ENCODE results near the gene UBE2L5.

The UBE2L5 gene

GRCh38 chr13:30410705-30411125, 11.6 kb upstream of the UBE2L5 start:
- no CpG with 5 or more reads among the region's 2 CpGs for WGBS, 2 donors (ENCODE audit: extremely low coverage in 2 of 2, insufficient read length in 2 of 2, insufficient replicate concordance in 1 of 2)
- Histone ChIP-seq H3K14ac (ENCODE audit: low read length) (no peak overlapping the region), H3K27ac (replicated peaks; ENCODE audit: low read length) (no peak overlapping the region), H2BK15ac (ENCODE audit: low read length) (no peak overlapping the region), H3K4ac (ENCODE audit: low read length) (no peak overlapping the region), H3K36me3 (replicated peaks in 1 of 2; ENCODE audit: control insufficient read depth in 2 of 2, insufficient read depth in 2 of 2, low read length in 2 of 2) (no peaks in the 10 kb centered on the region), H2BK120ac (ENCODE audit: low read depth, low read length) (no peak overlapping the region), H4K8ac (ENCODE audit: low read depth, low read length) (no peak overlapping the region), H2BK5ac (ENCODE audit: low read length) (no peak overlapping the region), H3K9ac (ENCODE audit: low read depth, low read length, poor library complexity) (no peak overlapping the region), H3K79me1 (ENCODE audit: low read depth, low read length) (no peaks in the 10 kb centered on the region), H2AFZ (ENCODE audit: low read length) (no peak overlapping the region), H3K27me3 (ENCODE audit: control insufficient read depth in 3 of 3, insufficient read depth in 3 of 3, low read depth in 1 of 3, low read length in 3 of 3) (peaks cover 0 to 35% (median 3%) of the 10 kb centered on the region in 3 experiments), H2BK12ac (ENCODE audit: low read length) (no peak overlapping the region), H2AK5ac (ENCODE audit: low read depth, low read length) (no peak overlapping the region), H3K18ac (ENCODE audit: low read length) (no peak overlapping the region), H3K4me2 (ENCODE audit: insufficient read depth, low read length, poor library complexity, severe bottlenecking) (no peak overlapping the region), H3K23ac (ENCODE audit: low read depth, low read length, poor library complexity) (no peak overlapping the region), H4K91ac (ENCODE audit: low read depth, low read length, poor library complexity) (no peak overlapping the region), H3K4me1 (ENCODE audit: control insufficient read depth in 2 of 2, insufficient read depth in 1 of 2, low read depth in 1 of 2, low read length in 2 of 2) (peaks cover 0 to 1% of the 10 kb centered on the region in 2 donors), H3K9me3 (replicated peaks in 1 of 2; ENCODE audit: control insufficient read depth in 2 of 2, insufficient read depth in 1 of 2, low read depth in 1 of 2, low read length in 2 of 2) (peaks cover 2 to 4% of the 10 kb centered on the region in 2 donors), H3K4me3 (ENCODE audit: low read length in 2 of 2) (no peak overlapping the region)
- DNase-seq (ENCODE audit: low spot score), result no peak

GRCh38 chr13:30412346-30412745, 9.9 kb upstream of the UBE2L5 start:
- Histone ChIP-seq H3K18ac (ENCODE audit: low read length) (no peak overlapping the region), H3K36me3 (replicated peaks in 1 of 2; ENCODE audit: control insufficient read depth in 2 of 2, insufficient read depth in 2 of 2, low read length in 2 of 2) (no peaks in the 10 kb centered on the region), H2BK5ac (ENCODE audit: low read length) (no peak overlapping the region), H3K27ac (replicated peaks; ENCODE audit: low read length) (no peak overlapping the region), H3K4me3 (ENCODE audit: low read length in 2 of 2) (no peak overlapping the region), H3K4ac (ENCODE audit: low read length) (no peak overlapping the region), H4K8ac (ENCODE audit: low read depth, low read length) (no peak overlapping the region), H4K91ac (ENCODE audit: low read depth, low read length, poor library complexity) (no peak overlapping the region), H3K9me3 (replicated peaks in 1 of 2; ENCODE audit: control insufficient read depth in 2 of 2, insufficient read depth in 1 of 2, low read depth in 1 of 2, low read length in 2 of 2) (peaks cover 2 to 4% of the 10 kb centered on the region in 2 donors), H3K4me2 (ENCODE audit: insufficient read depth, low read length, poor library complexity, severe bottlenecking) (no peak overlapping the region), H2BK15ac (ENCODE audit: low read length) (no peak overlapping the region), H3K14ac (ENCODE audit: low read length) (no peak overlapping the region), H3K23ac (ENCODE audit: low read depth, low read length, poor library complexity) (no peak overlapping the region), H3K9ac (ENCODE audit: low read depth, low read length, poor library complexity) (no peak overlapping the region), H2AFZ (ENCODE audit: low read length) (no peak overlapping the region), H2BK12ac (ENCODE audit: low read length) (no peak overlapping the region), H3K79me1 (ENCODE audit: low read depth, low read length) (no peaks in the 10 kb centered on the region), H3K4me1 (ENCODE audit: control insufficient read depth in 2 of 2, insufficient read depth in 1 of 2, low read depth in 1 of 2, low read length in 2 of 2) (peaks cover 0 to 1% of the 10 kb centered on the region in 2 donors), H2AK5ac (ENCODE audit: low read depth, low read length) (no peak overlapping the region), H3K27me3 (ENCODE audit: control insufficient read depth in 3 of 3, insufficient read depth in 3 of 3, low read depth in 1 of 3, low read length in 3 of 3) (peaks cover 0 to 23% (median 3%) of the 10 kb centered on the region in 3 experiments), H2BK120ac (ENCODE audit: low read depth, low read length) (no peak overlapping the region)
- no peak for DNase-seq (ENCODE audit: low spot score)

- H2BK120ac ChIP-seq (ENCODE audit: low read depth, low read length), result no peak overlapping the region
- no CpG with 5 or more reads among the region's 3 CpGs for WGBS, 2 donors (ENCODE audit: extremely low coverage in 2 of 2, insufficient read length in 2 of 2, insufficient replicate concordance in 1 of 2)
These were observed 8.5 kb upstream of the UBE2L5 start for GRCh38 chr13:30413842-30414241.

GRCh38 chr13:30415430-30416030, 6.8 kb upstream of the UBE2L5 start:
- Histone ChIP-seq H4K8ac (ENCODE audit: low read depth, low read length) (no peak overlapping the region), H3K79me1 (ENCODE audit: low read depth, low read length) (no peaks in the 10 kb centered on the region), H3K14ac (ENCODE audit: low read length) (no peak overlapping the region), H2BK120ac (ENCODE audit: low read depth, low read length) (no peak overlapping the region), H2BK5ac (ENCODE audit: low read length) (no peak overlapping the region), H3K4me1 (ENCODE audit: control insufficient read depth in 2 of 2, insufficient read depth in 1 of 2, low read depth in 1 of 2, low read length in 2 of 2) (peaks cover 0 to under 1% of the 10 kb centered on the region in 2 donors), H3K27me3 (ENCODE audit: control insufficient read depth in 3 of 3, insufficient read depth in 3 of 3, low read depth in 1 of 3, low read length in 3 of 3) (peaks cover 0 to 39% (median 0%) of the 10 kb centered on the region in 3 experiments), H3K23ac (ENCODE audit: low read depth, low read length, poor library complexity) (no peak overlapping the region), H3K18ac (ENCODE audit: low read length) (no peak overlapping the region), H2BK12ac (ENCODE audit: low read length) (no peak overlapping the region), H2BK15ac (ENCODE audit: low read length) (no peak overlapping the region), H3K9me3 (replicated peaks in 1 of 2; ENCODE audit: control insufficient read depth in 2 of 2, insufficient read depth in 1 of 2, low read depth in 1 of 2, low read length in 2 of 2) (no peaks in the 10 kb centered on the region), H3K27ac (replicated peaks; ENCODE audit: low read length) (no peak overlapping the region), H3K4me2 (ENCODE audit: insufficient read depth, low read length, poor library complexity, severe bottlenecking) (no peak overlapping the region), H3K4me3 (ENCODE audit: low read length in 2 of 2) (no peak overlapping the region), H2AK5ac (ENCODE audit: low read depth, low read length) (no peak overlapping the region), H3K36me3 (replicated peaks in 1 of 2; ENCODE audit: control insufficient read depth in 2 of 2, insufficient read depth in 2 of 2, low read length in 2 of 2) (no peaks in the 10 kb centered on the region), H3K4ac (ENCODE audit: low read length) (no peak overlapping the region), H2AFZ (ENCODE audit: low read length) (no peak overlapping the region), H3K9ac (ENCODE audit: low read depth, low read length, poor library complexity) (no peak overlapping the region), H4K91ac (ENCODE audit: low read depth, low read length, poor library complexity) (no peak overlapping the region)
- no peak for DNase-seq (ENCODE audit: low spot score)
- no CpG with 5 or more reads among the region's 3 CpGs for WGBS, 2 donors (ENCODE audit: extremely low coverage in 2 of 2, insufficient read length in 2 of 2, insufficient replicate concordance in 1 of 2)

More at GRCh38 chr13:30413842-30414241, 8.5 kb upstream of the UBE2L5 start:
- no peak overlapping the region for H3K23ac ChIP-seq (ENCODE audit: low read depth, low read length, poor library complexity)
- H2BK15ac ChIP-seq (ENCODE audit: low read length), result no peak overlapping the region
- H3K4me1 ChIP-seq (ENCODE audit: control insufficient read depth in 2 of 2, insufficient read depth in 1 of 2, low read depth in 1 of 2, low read length in 2 of 2), result no peaks in the 10 kb centered on the region
- no peak overlapping the region for H3K14ac ChIP-seq (ENCODE audit: low read length)
- H4K8ac ChIP-seq (ENCODE audit: low read depth, low read length), result no peak overlapping the region
- no peak for DNase-seq (ENCODE audit: low spot score)
- H3K18ac ChIP-seq (ENCODE audit: low read length), result no peak overlapping the region
- H2BK5ac ChIP-seq (ENCODE audit: low read length), result no peak overlapping the region
- H3K27me3 ChIP-seq (ENCODE audit: control insufficient read depth in 3 of 3, insufficient read depth in 3 of 3, low read depth in 1 of 3, low read length in 3 of 3), result peaks cover 0 to 32% (median 3%) of the 10 kb centered on the region in 3 experiments
- H3K36me3 ChIP-seq (replicated peaks in 1 of 2; ENCODE audit: control insufficient read depth in 2 of 2, insufficient read depth in 2 of 2, low read length in 2 of 2), result no peaks in the 10 kb centered on the region
- no peak overlapping the region for H2AK5ac ChIP-seq (ENCODE audit: low read depth, low read length)
- H3K9me3 ChIP-seq (replicated peaks in 1 of 2; ENCODE audit: control insufficient read depth in 2 of 2, insufficient read depth in 1 of 2, low read depth in 1 of 2, low read length in 2 of 2), result peaks cover 2 to 4% of the 10 kb centered on the region in 2 donors
- no peak overlapping the region for H3K27ac ChIP-seq (replicated peaks; ENCODE audit: low read length)
- no peak overlapping the region for H3K4ac ChIP-seq (ENCODE audit: low read length)
- no peak overlapping the region for H2BK12ac ChIP-seq (ENCODE audit: low read length)
- no peak overlapping the region for H4K91ac ChIP-seq (ENCODE audit: low read depth, low read length, poor library complexity)
- H2AFZ ChIP-seq (ENCODE audit: low read length), result no peak overlapping the region
- H3K9ac ChIP-seq (ENCODE audit: low read depth, low read length, poor library complexity), result no peak overlapping the region
- no peaks in the 10 kb centered on the region for H3K79me1 ChIP-seq (ENCODE audit: low read depth, low read length)
- no peak overlapping the region for H3K4me2 ChIP-seq (ENCODE audit: insufficient read depth, low read length, poor library complexity, severe bottlenecking)
- H3K4me3 ChIP-seq (ENCODE audit: low read length in 2 of 2), result no peak overlapping the region

Measured in neuronal stem cell (in vitro differentiated cells).